Stimulated activated CD4-positive, alpha-beta T cell treated with anti-CD3 and anti-CD28 coated beads, Interleukin-2, amount 100 ng/mL, for 24 hours (primary cell): ENCODE measurements around the gene RIC8A.
A peak's percentile ranks its signal among the peaks of the same experiment; 100 is the strongest.

Experiments
- DNase-seq, 2 donors: peaks; one replicate each; pipeline ENCODE4 v3.0.0-alpha.2; 2020

Gene RIC8A

GRCh38 chr11:250740-251299 lies 43.3 kb downstream of the RIC8A start:
- DNase-seq, result peak; percentile 79 to 81

- DNase-seq, result no peak
Measured at GRCh38 chr11:251550-251949, 44.0 kb downstream of the RIC8A start.

DNA sequence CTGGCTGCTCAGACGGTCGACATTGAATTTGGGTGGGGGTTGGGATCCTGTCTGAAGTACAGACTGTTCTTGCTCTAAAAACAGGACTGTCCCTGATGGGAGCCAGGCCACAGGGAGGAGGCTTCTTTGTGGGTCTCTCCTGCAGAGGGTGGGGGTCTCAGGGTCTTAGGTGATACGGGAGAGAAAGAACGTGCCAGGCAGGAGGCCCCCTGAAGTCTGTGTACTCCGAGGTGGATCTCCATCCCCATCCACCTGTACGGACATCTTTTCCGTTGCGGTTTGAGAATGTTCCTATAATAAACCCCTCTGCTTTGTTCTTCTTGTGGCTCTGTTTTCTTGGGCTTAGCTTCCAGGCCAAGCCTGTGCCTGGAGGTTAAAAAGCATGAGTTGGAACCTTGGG lies 45.2 kb downstream of the RIC8A start:
- DNase-seq, result no peak

- no peak for DNase-seq
Measured at GRCh38 chr11:253160-253885, 45.8 kb downstream of the RIC8A start.

DNA sequence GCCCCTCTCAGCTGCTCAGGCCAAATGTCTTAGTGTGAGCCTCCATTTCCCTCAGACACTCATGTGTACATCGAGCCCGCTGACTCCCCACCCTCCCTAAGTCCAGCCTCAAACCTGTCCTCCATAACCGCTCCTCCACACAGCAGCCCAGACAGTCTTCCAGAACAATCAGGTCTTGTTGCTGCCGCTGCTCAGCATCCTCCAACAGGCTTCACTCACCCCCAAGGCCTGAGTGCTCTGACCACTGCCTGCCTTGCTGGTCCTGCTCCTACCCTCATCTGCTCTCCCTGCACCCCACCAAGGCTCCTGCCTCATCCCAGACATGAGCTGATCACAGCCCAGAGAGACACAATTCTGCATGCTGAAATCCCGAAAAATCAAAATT lies 46.4 kb downstream of the RIC8A start:
- no peak for DNase-seq

DNA sequence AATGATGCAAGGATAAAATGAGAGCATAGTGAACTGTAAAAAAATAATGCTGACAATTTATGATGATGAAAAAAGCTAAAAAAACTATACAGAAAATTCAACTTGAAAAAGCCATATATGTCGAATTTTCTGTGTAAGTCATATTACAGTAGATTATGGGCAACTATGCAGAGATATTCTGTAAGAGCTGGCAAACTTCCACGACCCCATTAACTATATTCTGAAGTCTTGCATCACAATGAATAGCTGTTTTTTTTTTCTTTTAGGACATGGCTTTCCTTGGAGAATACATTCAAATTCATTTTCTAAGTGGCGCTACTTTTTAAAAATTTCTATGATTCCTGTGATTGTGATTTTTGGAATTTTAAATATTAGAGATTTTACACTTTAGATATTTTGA lies 47.7 kb downstream of the RIC8A start:
- no peak for DNase-seq

DNA sequence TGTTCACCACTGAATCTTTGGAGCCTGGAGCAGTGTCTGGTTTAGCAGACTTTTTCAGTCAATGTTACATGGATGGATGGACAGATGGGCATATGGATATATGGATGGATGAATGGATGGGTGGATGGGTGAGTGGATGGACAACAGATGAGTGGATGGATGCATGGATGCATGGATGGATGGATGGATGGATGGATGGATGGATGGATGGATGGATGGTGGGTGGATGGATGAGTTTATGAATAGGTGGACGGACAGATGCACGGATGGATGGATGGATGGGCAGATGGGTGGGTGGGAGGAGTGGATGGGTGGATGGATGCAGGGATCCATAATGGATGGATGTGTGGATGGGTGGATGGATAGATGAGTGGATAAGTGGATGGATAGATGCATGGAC lies 48.3 kb downstream of the RIC8A start:
- DNase-seq, result no peak

- DNase-seq, result no peak
Measured at GRCh38 chr11:256952-257737, 49.6 kb downstream of the RIC8A start.

DNA sequence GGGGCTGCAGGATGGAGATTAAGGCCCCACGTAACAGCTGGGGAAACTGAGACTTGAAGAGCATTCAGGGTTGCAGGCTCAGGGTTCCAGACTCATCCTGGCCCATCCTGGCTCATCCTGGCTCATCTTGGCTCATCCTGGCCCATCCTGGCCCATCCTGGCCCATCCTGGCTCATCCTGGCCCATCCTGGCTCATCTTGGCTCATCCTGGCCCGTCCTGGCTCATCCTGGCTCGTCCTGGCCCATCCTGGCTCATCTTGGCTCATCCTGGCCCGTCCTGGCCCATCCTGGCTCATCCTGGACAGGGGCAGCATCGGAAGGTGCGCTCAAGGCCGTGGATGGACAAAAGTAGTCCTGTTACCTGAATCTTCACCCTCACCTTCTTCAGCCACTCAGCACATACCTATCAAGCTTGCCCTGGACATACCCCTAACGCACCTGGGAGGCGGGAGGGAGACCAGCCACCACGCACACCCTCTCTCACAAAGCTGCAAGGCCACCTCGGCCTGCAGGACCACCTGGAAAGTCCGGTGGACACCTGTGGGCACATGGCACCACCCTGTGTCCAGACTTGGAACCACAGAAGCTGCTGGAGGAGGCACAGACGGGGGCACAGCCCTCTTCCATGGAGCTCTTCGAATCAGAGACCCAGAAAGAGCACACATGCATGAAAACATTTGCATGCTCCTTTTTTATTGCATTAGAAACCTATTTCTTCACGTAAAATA lies 50.4 kb downstream of the RIC8A start:
- DNase-seq, result no peak

- no peak for DNase-seq
Measured at GRCh38 chr11:259413-259812, 51.9 kb downstream of the RIC8A start.

GRCh38 chr11:261624-262023 lies 54.1 kb downstream of the RIC8A start:
- no peak for DNase-seq
